Neural cell (in vitro differentiated cells): ENCODE data around the gene LAPTM4A. TPM values are rescaled to one million over a fixed set of nuclear protein-coding genes. Genes with fewer than 3 reads are reported as not detected.

ENCODE experiments used
- polyA plus RNA-seq: library from polyadenylated mRNA; depleted of rRNA; stranded (reverse); fragments of >200 nt; gene quantifications from 2 replicates; pipeline ENCODE4 v1.2.3, GENCODE V29; 2014

LAPTM4A gene
- polyA plus RNA-seq, 1 donor from 2014 or later, result 81.7 TPM

Other genes starting within 250 kb of the LAPTM4A start
- gene TTC32, start 149.6 kb downstream of the LAPTM4A start, polyA plus RNA-seq, result 79.4 and 106 TPM in 2 replicates
- 13.5 and 14.2 TPM in 2 replicates for gene WDR35, start 61.5 kb downstream of the LAPTM4A start, polyA plus RNA-seq
- gene MATN3, start 39.0 kb downstream of the LAPTM4A start, polyA plus RNA-seq, result 0.60 and 0.90 TPM in 2 replicates
- 14.9 and 16.6 TPM in 2 replicates for gene SDC1, start 173.5 kb upstream of the LAPTM4A start, polyA plus RNA-seq